Karpas-422 (cell line): ENCODE results near the gene NHSL2. TPM values are rescaled to one million over a fixed set of nuclear protein-coding genes. Genes with fewer than 3 reads are reported as not detected.

Experiments used
- DNase-seq: peaks from one replicate; pipeline ENCODE4 v3.0.0-alpha.2; 2015
- H2AFZ ChIP-seq: fragments of 200-600 bp; sonication (generic); 2 replicates; pipeline ENCODE4 v1.6.1; 2014; ENCODE audit warnings: antibody characterized with exemption, low read length, mixed read lengths
- H3K27ac ChIP-seq: fragments of 200-600 bp; sonication (generic); 2 replicates; pipeline ENCODE4 v1.5.1; 2014; ENCODE audit warnings: mild to moderate bottlenecking, low read length, moderate library complexity
- H3K27me3 ChIP-seq: fragments of 200-600 bp; sonication (generic); 2 replicates; pipeline ENCODE4 v1.6.1; 2014; ENCODE audit warnings: low read length, mixed read lengths
- H3K36me3 ChIP-seq: fragments of 200-600 bp; sonication (generic); 2 replicates; pipeline ENCODE4 v1.6.1; 2014; ENCODE audit warnings: low read length, mixed read lengths; ENCODE audit not compliant: insufficient read depth
- H3K4me1 ChIP-seq: fragments of 200-600 bp; sonication (generic); 2 replicates; pipeline ENCODE4 v1.6.1; 2014; ENCODE audit warnings: mild to moderate bottlenecking, low read length, mixed read lengths
- H3K4me2 ChIP-seq: fragments of 200-600 bp; sonication (generic); 2 replicates; pipeline ENCODE4 v1.6.1; 2014; ENCODE audit warnings: low read length, low read depth, mild to moderate bottlenecking; ENCODE audit not compliant: poor library complexity, severe bottlenecking
- H3K4me3 ChIP-seq: fragments of 200-600 bp; sonication (generic); 2 replicates; pipeline ENCODE4 v1.5.1; 2014; ENCODE audit warnings: mild to moderate bottlenecking, antibody characterized with exemption, low read length, mixed read lengths
- H3K79me2 ChIP-seq: fragments of 200-600 bp; sonication (generic); 2 replicates; pipeline ENCODE4 v1.6.1; 2014; ENCODE audit warnings: mild to moderate bottlenecking, low read length, mixed read lengths
- H3K9ac ChIP-seq: fragments of 200-600 bp; sonication (generic); 2 replicates; pipeline ENCODE4 v1.6.0; 2014; ENCODE audit warnings: low read length
- H3K9me2 ChIP-seq: fragments of 200-600 bp; sonication (generic), shearing (Covaris generic); replicated peaks from 2 replicates; pipeline ENCODE4 v1.6.0; 2014; ENCODE audit warnings: mild to moderate bottlenecking, low read length, moderate library complexity; ENCODE audit not compliant: insufficient read depth
- H3K9me3 ChIP-seq: fragments of 300-700, 200-600 bp; sonication (generic); 2 replicates; pipeline ENCODE4 v1.6.1; 2014; ENCODE audit warnings: low read length, mixed read lengths
- H4K20me1 ChIP-seq: fragments of 200-600 bp; sonication (generic); 2 replicates; pipeline ENCODE4 v1.6.1; 2014; ENCODE audit warnings: mild to moderate bottlenecking, antibody characterized with exemption, low read length, low read depth; ENCODE audit not compliant: insufficient read depth
- total RNA-seq: library from RNA; depleted of rRNA; stranded (reverse); fragments of >200 nt; shearing (Covaris generic); gene quantifications from 2 replicates; pipeline ENCODE4 v1.2.3, GENCODE V29; 2014; ENCODE audit warnings: low replicate concordance

Gene NHSL2
- total RNA-seq, 1 experiment from 2014 or later: not detected

- Histone ChIP-seq H3K4me3 (no peak overlapping the region), H2AFZ (no peak overlapping the region), H3K27me3 (no peaks in the 10 kb centered on the region), H4K20me1 (no peaks in the 10 kb centered on the region), H3K9me2 (no peaks in the 10 kb centered on the region), H3K4me1 (no peaks in the 10 kb centered on the region), H3K9ac (no peak overlapping the region), H3K9me3 (no peaks in the 10 kb centered on the region), H3K79me2 (no peaks in the 10 kb centered on the region), H3K27ac (no peak overlapping the region), H3K36me3 (no peaks in the 10 kb centered on the region), H3K4me2 (no peak overlapping the region)
- DNase-seq: no peak
Observed at GRCh38 chrX:72037601-72038000, 127.0 kb downstream of the NHSL2 start.

DNA sequence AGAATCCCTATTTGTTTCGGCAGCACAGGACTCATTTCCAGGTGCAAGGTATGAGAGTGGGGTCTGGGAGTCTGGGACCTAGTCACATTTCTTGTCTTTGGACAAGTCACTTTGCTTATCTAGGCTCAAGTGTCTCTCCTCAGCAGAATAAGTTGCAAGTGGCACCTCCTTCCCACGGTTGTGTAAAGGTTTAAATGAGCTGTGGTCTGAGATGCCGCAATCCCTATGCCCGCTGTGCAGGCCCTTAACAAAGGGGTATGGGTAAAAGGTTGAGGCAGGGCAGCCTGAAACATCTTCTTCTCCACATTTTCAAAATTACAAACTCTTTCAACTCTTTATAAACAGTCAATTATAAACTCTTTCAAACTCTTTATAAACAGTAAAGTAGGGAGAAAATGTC, 127.4 kb downstream of the NHSL2 start:
- DNase-seq: no peak
- H3K9me2 ChIP-seq: no peaks in the 10 kb centered on the region

GRCh38 chrX:72038868-72039267, 128.2 kb downstream of the NHSL2 start:
- no peak overlapping the region for H3K4me2 ChIP-seq
- no peaks in the 10 kb centered on the region for H3K9me2 ChIP-seq
- no peaks in the 10 kb centered on the region for H3K9me3 ChIP-seq
- no peak for DNase-seq
- H3K79me2 ChIP-seq: no peaks in the 10 kb centered on the region
- H3K27ac ChIP-seq: no peak overlapping the region
- H3K9ac ChIP-seq: no peak overlapping the region
- H3K4me1 ChIP-seq: no peaks in the 10 kb centered on the region
- no peak overlapping the region for H2AFZ ChIP-seq
- no peaks in the 10 kb centered on the region for H3K27me3 ChIP-seq
- H3K4me3 ChIP-seq: no peak overlapping the region
- no peaks in the 10 kb centered on the region for H4K20me1 ChIP-seq
- no peaks in the 10 kb centered on the region for H3K36me3 ChIP-seq

More for the DNA sequence above, 127.4 kb downstream of the NHSL2 start:
- H3K27ac ChIP-seq: no peak overlapping the region
- no peak overlapping the region for H3K4me3 ChIP-seq
- no peaks in the 10 kb centered on the region for H3K79me2 ChIP-seq
- H2AFZ ChIP-seq: no peak overlapping the region
- H4K20me1 ChIP-seq: no peaks in the 10 kb centered on the region
- no peaks in the 10 kb centered on the region for H3K4me1 ChIP-seq
- H3K9me3 ChIP-seq: no peaks in the 10 kb centered on the region
- H3K27me3 ChIP-seq: no peaks in the 10 kb centered on the region
- no peak overlapping the region for H3K9ac ChIP-seq
- no peak overlapping the region for H3K4me2 ChIP-seq
- H3K36me3 ChIP-seq: no peaks in the 10 kb centered on the region

- Histone ChIP-seq H3K36me3 (no peaks in the 10 kb centered on the region), H4K20me1 (no peaks in the 10 kb centered on the region), H3K79me2 (no peaks in the 10 kb centered on the region), H3K9me3 (no peaks in the 10 kb centered on the region), H3K27ac (no peak overlapping the region), H3K4me3 (no peak overlapping the region), H2AFZ (no peak overlapping the region), H3K4me1 (no peaks in the 10 kb centered on the region), H3K27me3 (no peaks in the 10 kb centered on the region), H3K9ac (no peak overlapping the region), H3K4me2 (no peak overlapping the region), H3K9me2 (no peaks in the 10 kb centered on the region)
- peak; percentile 16 for DNase-seq
Observed at GRCh38 chrX:72040506-72040905, 129.9 kb downstream of the NHSL2 start.

GRCh38 chrX:72041176-72041575, 130.5 kb downstream of the NHSL2 start:
- Histone ChIP-seq H3K27ac (no peak overlapping the region), H2AFZ (no peak overlapping the region), H3K4me1 (no peaks in the 10 kb centered on the region), H3K9me3 (no peaks in the 10 kb centered on the region), H3K9me2 (no peaks in the 10 kb centered on the region), H3K9ac (no peak overlapping the region), H3K36me3 (no peaks in the 10 kb centered on the region), H3K4me2 (no peak overlapping the region), H3K27me3 (no peaks in the 10 kb centered on the region), H3K4me3 (no peak overlapping the region), H4K20me1 (no peaks in the 10 kb centered on the region), H3K79me2 (no peaks in the 10 kb centered on the region)
- no peak for DNase-seq

GRCh38 chrX:72041871-72042851, 131.5 kb downstream of the NHSL2 start:
- H3K4me2 ChIP-seq: no peak overlapping the region
- H2AFZ ChIP-seq: no peak overlapping the region
- no peak overlapping the region for H3K4me3 ChIP-seq
- H3K27me3 ChIP-seq: no peaks in the 10 kb centered on the region
- H3K9ac ChIP-seq: no peak overlapping the region
- DNase-seq: peak; percentile 9
- H3K36me3 ChIP-seq: no peaks in the 10 kb centered on the region
- no peaks in the 10 kb centered on the region for H3K4me1 ChIP-seq
- H3K9me2 ChIP-seq: no peaks in the 10 kb centered on the region
- no peak overlapping the region for H3K27ac ChIP-seq
- H3K9me3 ChIP-seq: no peaks in the 10 kb centered on the region
- no peaks in the 10 kb centered on the region for H3K79me2 ChIP-seq
- H4K20me1 ChIP-seq: no peaks in the 10 kb centered on the region

DNA sequence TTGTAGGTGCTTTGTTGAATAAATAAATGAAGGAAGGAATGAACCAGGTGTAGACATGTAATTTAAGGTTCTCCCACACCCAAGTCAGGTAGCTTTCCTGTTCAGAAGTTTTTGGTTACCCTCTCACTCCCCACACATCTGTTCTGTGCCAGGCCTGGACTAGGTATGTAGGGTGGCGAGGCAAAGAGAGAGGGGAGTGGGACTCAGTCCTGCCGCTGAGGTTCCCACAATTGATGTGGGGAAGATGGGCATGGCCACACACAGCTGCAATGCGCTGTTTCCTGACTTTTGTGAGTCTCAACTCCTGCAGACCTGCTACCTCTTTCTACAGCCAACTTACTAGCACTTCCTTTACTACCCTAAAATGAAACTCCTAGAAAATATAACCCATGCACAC, 132.2 kb downstream of the NHSL2 start:
- Histone ChIP-seq H3K27ac (no peak overlapping the region), H3K79me2 (no peaks in the 10 kb centered on the region), H3K9me3 (no peaks in the 10 kb centered on the region), H3K9me2 (no peaks in the 10 kb centered on the region), H4K20me1 (no peaks in the 10 kb centered on the region), H3K9ac (no peak overlapping the region), H3K4me2 (no peak overlapping the region), H3K36me3 (no peaks in the 10 kb centered on the region), H2AFZ (no peak overlapping the region), H3K4me3 (no peak overlapping the region), H3K4me1 (no peaks in the 10 kb centered on the region), H3K27me3 (no peaks in the 10 kb centered on the region)
- DNase-seq: peak; percentile 33

DNA sequence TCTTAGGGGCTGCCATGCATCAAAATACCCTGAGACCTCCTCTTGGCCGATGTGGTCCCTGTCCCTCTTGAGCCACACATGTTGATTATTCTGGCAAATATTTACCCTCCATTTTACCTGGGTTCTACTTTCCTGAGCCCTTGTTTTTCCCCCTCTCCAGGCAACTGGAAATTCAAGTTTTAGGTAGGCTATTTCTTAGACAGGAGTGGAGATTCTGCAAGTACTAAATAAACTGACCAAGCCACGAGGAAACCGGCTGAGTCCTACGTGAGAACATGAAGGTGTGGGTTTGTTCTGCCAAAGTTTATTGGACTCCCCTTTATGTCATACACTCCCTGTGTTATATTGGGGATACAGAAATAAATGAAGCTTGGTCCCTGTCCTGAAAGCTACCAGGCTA, 133.0 kb downstream of the NHSL2 start:
- no peak overlapping the region for H3K4me3 ChIP-seq
- H3K4me2 ChIP-seq: no peak overlapping the region
- no peaks in the 10 kb centered on the region for H3K4me1 ChIP-seq
- H3K9me2 ChIP-seq: no peaks in the 10 kb centered on the region
- no peaks in the 10 kb centered on the region for H3K36me3 ChIP-seq
- no peak overlapping the region for H3K9ac ChIP-seq
- no peaks in the 10 kb centered on the region for H3K9me3 ChIP-seq
- H3K79me2 ChIP-seq: no peaks in the 10 kb centered on the region
- no peaks in the 10 kb centered on the region for H3K27me3 ChIP-seq
- no peaks in the 10 kb centered on the region for H4K20me1 ChIP-seq
- DNase-seq: no peak
- H2AFZ ChIP-seq: no peak overlapping the region
- H3K27ac ChIP-seq: no peak overlapping the region
